Right lobe of liver (tissue), 4 donors: ENCODE results near the gene TNKS2.

Experiments
- CTCF ChIP-seq, 4 donors: fragments of 200-600 bp in 3 of 4; fragments of 450-650 bp in 1 of 4; IDR thresholded peaks; one replicate each; pipeline versions ENCODE4 v1.5.1 to v1.8.0; 2016 to 2022; ENCODE audit warnings: antibody characterized with exemption in 4 of 4, mild to moderate bottlenecking in 2 of 4
- POLR2A ChIP-seq: fragments of 450-650 bp; IDR thresholded peaks from one replicate; pipeline ENCODE4 v1.6.1; 2017; ENCODE audit warnings: antibody characterized with exemption, mild to moderate bottlenecking
- donor health status: DM: no; HTN: no; CAD: no.
- donor health status: DM: no; HTN: no; CAD: no.
- donor health status: DM: no; HTN: yes; CAD: no.

DNA sequence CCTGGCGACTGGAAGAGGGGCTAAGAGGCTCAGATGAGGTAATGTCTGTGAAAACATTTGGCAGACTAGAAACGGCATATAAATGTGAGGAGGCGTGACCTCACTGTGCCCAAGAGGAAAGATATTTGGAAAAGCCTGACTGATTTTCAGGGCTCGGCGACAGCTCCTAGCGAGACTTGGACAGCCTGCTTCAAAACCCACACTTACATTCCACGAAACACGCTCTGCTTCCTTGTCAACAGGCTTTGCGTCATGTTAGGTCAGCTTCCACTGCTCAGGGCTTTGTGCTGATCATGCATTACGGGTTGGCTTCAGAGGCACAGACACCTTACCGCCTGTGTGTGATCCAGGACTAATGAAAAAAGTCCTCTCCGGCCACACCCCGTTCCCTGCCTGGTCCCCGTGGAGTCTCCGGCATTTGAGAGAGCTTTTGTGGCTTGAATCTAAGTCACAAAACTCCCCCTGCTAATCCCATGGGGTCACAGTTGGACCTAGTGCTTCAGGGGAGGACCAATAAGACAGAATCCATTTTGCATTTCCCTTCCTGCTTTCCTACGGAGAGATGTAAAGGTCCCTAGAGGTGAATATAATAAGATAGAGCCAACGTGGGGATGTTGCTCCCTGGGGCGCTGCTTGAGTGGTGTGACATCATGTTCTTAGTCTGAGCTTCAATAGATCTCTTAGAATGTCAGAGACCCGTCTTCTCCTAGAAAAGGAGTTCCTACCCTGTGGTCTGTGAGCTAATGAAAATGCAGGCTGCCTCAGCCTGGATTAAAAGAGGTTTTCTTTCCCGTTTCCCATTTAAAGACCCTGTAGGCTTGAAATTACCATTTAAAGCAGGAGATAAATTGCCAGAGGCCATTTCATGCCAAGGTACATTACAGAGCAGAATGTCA lies 85.6 kb downstream of the TNKS2 start:
- TF ChIP-seq CTCF (IDR thresholded peaks at IDR 0.05): no peak
- TF ChIP-seq POLR2A: no peak
